ENCODE results near the gene VEZF1. TPM values are rescaled to one million over a fixed set of nuclear protein-coding genes. Genes with fewer than 3 reads are reported as not detected.
"Not testable (repeated sequence)": the region's sequence is repeated elsewhere in the genome, so short reads cannot be mapped to it uniquely, and the experiment has no call there.

Gene VEZF1
- total RNA-seq, 1 donor from 2014 or later = 43.6 TPM

DNA sequence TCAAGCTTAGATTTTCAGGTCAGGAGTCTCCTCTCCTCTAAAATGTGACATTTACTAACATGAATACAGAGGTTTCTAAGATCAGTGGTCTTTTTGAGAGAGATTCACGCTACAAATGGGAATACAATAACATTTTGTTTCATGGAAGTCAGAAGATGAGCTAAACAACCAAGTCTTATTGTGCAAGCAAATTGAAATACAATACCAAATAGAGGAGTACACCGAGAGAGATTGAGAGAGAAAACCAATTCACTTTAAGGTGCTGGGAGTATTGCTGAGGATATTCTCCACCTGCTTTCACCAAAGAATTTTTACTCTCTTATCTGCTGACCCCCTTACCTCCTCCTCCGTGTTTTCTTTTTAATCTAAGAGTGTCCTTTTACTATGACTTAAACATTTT, 11.5 kb downstream of the VEZF1 start:
- Mint-ChIP-seq H3K27me3 (ENCODE audit: low read depth) (no peaks in the 10 kb centered on the region), H3K4me3 (ENCODE audit: unreplicated experiment) (no peak overlapping the region), H3K9me3 (ENCODE audit: low read depth) (no peaks in the 10 kb centered on the region), H3K4me1 (ENCODE audit: low read depth) (no peaks in the 10 kb centered on the region), H3K27ac (ENCODE audit: unreplicated experiment) (no peak overlapping the region), H3K36me3 (ENCODE audit: low read depth) (peaks cover 46% of the 10 kb centered on the region)
- TF ChIP-seq, protein P1, sequence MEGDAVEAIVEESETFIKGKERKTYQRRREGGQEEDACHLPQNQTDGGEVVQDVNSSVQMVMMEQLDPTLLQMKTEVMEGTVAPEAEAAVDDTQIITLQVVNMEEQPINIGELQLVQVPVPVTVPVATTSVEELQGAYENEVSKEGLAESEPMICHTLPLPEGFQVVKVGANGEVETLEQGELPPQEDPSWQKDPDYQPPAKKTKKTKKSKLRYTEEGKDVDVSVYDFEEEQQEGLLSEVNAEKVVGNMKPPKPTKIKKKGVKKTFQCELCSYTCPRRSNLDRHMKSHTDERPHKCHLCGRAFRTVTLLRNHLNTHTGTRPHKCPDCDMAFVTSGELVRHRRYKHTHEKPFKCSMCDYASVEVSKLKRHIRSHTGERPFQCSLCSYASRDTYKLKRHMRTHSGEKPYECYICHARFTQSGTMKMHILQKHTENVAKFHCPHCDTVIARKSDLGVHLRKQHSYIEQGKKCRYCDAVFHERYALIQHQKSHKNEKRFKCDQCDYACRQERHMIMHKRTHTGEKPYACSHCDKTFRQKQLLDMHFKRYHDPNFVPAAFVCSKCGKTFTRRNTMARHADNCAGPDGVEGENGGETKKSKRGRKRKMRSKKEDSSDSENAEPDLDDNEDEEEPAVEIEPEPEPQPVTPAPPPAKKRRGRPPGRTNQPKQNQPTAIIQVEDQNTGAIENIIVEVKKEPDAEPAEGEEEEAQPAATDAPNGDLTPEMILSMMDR (IDR thresholded peaks at IDR 0.05) = no peak
- no peak for DNase-seq (ENCODE audit: low spot score)

DNA sequence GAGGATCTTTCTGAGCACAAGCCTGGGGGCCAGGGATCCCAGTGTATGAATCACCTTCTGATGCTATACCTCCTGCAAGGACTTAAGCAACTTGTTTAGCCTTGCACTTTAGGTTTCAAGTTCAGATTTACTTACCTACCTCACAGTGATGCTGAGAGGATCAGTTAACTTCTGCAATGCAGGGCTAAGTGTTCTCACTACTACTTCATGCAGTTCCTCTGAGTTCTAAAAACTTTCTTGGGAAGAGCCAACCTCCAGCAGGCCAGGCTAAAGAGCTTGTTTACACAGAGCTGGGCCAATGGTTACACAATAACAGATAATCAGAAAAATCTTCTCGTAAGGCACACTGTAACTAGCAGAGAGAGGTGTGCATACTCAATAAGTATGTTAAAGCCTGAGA, 13.0 kb downstream of the VEZF1 start:
- H3K27me3 Mint-ChIP-seq (ENCODE audit: low read depth) = no peaks in the 10 kb centered on the region
- DNase-seq (ENCODE audit: low spot score) = no peak
- H3K4me1 Mint-ChIP-seq (ENCODE audit: low read depth) = peaks cover 8% of the 10 kb centered on the region
- TF ChIP-seq, protein P1 (IDR thresholded peaks at IDR 0.05) = no peak
- peaks cover 39% of the 10 kb centered on the region for H3K36me3 Mint-ChIP-seq (ENCODE audit: low read depth)
- H3K4me3 Mint-ChIP-seq (ENCODE audit: unreplicated experiment) = no peak overlapping the region
- no peaks in the 10 kb centered on the region for H3K9me3 Mint-ChIP-seq (ENCODE audit: low read depth)
- no peak overlapping the region for H3K27ac Mint-ChIP-seq (ENCODE audit: unreplicated experiment)

DNA sequence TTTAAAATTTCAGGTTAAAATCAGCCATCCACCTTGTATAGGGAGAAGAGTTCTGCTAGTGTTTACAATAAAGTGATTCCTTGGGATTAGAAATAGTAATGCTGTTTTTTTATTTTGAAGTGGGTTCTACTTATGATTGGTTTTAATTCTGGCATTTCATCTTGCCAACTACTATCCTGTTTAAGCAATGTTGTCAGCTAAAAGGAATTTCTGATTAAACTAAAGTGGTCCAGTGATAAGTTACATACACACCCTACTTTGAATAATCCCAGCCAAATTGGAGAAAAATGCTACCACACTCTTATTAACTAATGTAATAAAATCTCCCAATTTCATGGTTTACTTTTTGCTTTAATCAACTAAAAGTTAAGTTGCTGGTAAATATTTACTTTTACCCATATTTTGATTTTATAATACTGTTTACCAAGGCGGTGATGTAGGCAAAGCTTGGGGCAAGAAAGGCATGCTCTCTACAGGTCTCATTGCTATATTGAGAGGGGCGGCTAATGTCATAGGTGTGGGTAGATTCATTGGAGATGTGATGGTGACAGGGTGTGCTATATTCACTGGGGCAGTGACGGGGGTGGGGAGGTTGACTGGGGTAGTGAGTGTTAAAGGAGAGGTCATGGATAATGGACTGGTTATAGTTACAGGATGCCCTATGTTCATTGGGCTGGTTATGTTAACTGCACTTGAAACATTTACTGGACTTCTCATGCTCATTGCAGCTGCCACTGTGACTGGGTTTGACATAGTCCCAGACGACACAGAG, 13.8 kb downstream of the VEZF1 start:
- not testable (repeated sequence) for H3K4me1 Mint-ChIP-seq (ENCODE audit: low read depth); H3K9me3 Mint-ChIP-seq (ENCODE audit: low read depth); H3K27ac Mint-ChIP-seq (ENCODE audit: unreplicated experiment); DNase-seq (ENCODE audit: low spot score); H3K27me3 Mint-ChIP-seq (ENCODE audit: low read depth); H3K4me3 Mint-ChIP-seq (ENCODE audit: unreplicated experiment)
- peaks cover 38% of the 10 kb centered on the region for H3K36me3 Mint-ChIP-seq (ENCODE audit: low read depth)

DNA sequence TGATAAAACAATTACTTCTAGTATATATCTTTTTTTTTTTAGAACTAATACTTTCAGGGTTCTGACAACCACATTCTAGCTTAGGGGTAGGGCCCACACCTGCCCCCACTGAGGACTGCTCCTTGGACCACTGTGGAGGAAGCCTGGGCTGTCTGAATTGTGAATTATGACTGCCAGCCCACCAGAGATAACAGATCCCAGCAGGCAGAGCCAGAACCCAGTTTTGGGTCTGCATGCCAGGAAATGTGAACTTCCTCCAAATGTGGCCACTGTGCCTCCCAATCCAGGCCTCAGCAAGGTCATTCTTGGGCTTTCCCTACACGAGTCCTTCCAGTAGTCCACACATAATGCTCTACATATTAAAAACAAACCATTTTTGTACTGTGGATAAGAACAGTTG, 15.9 kb downstream of the VEZF1 start:
- H3K27ac Mint-ChIP-seq (ENCODE audit: unreplicated experiment) = no peak overlapping the region
- no peaks in the 10 kb centered on the region for H3K27me3 Mint-ChIP-seq (ENCODE audit: low read depth)
- no peak for DNase-seq (ENCODE audit: low spot score)
- peaks cover 8% of the 10 kb centered on the region for H3K4me1 Mint-ChIP-seq (ENCODE audit: low read depth)
- H3K4me3 Mint-ChIP-seq (ENCODE audit: unreplicated experiment) = no peak overlapping the region
- TF ChIP-seq, protein P1 (IDR thresholded peaks at IDR 0.05) = no peak
- peaks cover 25% of the 10 kb centered on the region for H3K36me3 Mint-ChIP-seq (ENCODE audit: low read depth)
- H3K9me3 Mint-ChIP-seq (ENCODE audit: low read depth) = no peaks in the 10 kb centered on the region

DNA sequence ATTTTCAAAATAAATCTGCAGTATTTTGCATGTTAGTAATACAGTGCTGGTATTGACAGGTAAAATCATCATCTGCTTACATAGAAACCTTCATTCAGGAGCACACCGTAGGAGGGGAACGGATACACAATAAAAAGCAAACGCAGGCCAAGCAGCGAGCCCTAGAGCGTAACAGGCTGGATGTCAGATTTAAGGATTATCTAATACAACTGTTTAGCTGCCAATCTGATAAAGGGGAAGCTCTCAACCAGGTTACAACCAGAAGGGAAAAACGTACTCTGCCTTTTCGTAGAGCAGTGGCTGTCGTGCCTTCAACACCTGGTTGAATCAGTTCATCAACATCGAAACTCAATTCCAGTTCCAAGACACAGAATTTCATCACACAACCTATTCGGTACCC, 16.5 kb downstream of the VEZF1 start:
- H3K36me3 Mint-ChIP-seq (ENCODE audit: low read depth) = peaks cover 22% of the 10 kb centered on the region
- H3K4me3 Mint-ChIP-seq (ENCODE audit: unreplicated experiment) = no peak overlapping the region
- no peaks in the 10 kb centered on the region for H3K9me3 Mint-ChIP-seq (ENCODE audit: low read depth)
- no peaks in the 10 kb centered on the region for H3K27me3 Mint-ChIP-seq (ENCODE audit: low read depth)
- no peak for DNase-seq (ENCODE audit: low spot score)
- no peak overlapping the region for H3K27ac Mint-ChIP-seq (ENCODE audit: unreplicated experiment)
- peaks cover 8% of the 10 kb centered on the region for H3K4me1 Mint-ChIP-seq (ENCODE audit: low read depth)
- TF ChIP-seq, protein P1 (IDR thresholded peaks at IDR 0.05) = no peak

DNA sequence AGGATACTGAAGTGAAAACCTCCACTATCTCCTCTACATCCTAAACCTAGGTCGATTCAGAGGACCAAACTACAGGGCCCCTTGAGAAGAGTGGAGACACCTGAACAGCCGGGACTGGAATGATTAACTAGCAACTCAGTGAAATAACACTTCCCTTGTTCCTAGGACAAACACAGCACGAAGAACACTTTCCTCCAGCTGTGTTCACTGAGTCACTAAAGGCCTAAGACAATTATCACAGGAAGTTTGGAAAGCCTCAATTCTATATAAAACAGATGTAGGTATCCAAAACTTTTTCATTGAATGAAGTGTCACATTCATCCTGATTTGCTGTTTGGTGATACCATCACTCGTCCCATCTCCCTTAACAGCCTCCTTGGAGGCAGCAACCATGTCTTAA, 17.3 kb downstream of the VEZF1 start:
- H3K27ac Mint-ChIP-seq (ENCODE audit: unreplicated experiment) = no peak overlapping the region
- H3K9me3 Mint-ChIP-seq (ENCODE audit: low read depth) = no peaks in the 10 kb centered on the region
- peaks cover 8% of the 10 kb centered on the region for H3K4me1 Mint-ChIP-seq (ENCODE audit: low read depth)
- TF ChIP-seq, protein P1 (IDR thresholded peaks at IDR 0.05) = no peak
- DNase-seq (ENCODE audit: low spot score) = no peak
- H3K27me3 Mint-ChIP-seq (ENCODE audit: low read depth) = no peaks in the 10 kb centered on the region
- no peak overlapping the region for H3K4me3 Mint-ChIP-seq (ENCODE audit: unreplicated experiment)
- peaks cover 17% of the 10 kb centered on the region for H3K36me3 Mint-ChIP-seq (ENCODE audit: low read depth)

Data from chondrocyte (in vitro differentiated cells).